Thymus (tissue), 11 donors: ENCODE measurements around the gene APOL5. TPM values are rescaled to one million over a fixed set of nuclear protein-coding genes. Genes with fewer than 3 reads are reported as not detected.
A peak's percentile ranks its signal among the peaks of the same experiment; 100 is the strongest.

ENCODE experiments used
- DNase-seq, 9 donors: peaks; one replicate each; pipeline ENCODE4 v3.0.0-alpha.2; 2013; ENCODE audit warnings: low spot score in 9 of 9, low read depth in 6 of 9, missing footprints in 1 of 9
- H3K27ac ChIP-seq, 2 donors: one replicate each; pipeline ENCODE4 v1.5.1; 2013; ENCODE audit warnings: control low read depth in 1 of 2, low read depth in 1 of 2, low read length in 1 of 2, mild to moderate bottlenecking in 1 of 2, moderate library complexity in 1 of 2
- H3K27me3 ChIP-seq, 2 donors: one replicate each; pipeline ENCODE4 v1.5.1; 2013; ENCODE audit warnings: low read length in 1 of 2; ENCODE audit not compliant: control insufficient read depth in 2 of 2, insufficient read depth in 1 of 2
- H3K36me3 ChIP-seq, 2 donors: one replicate each; pipeline ENCODE4 v1.5.1; 2013; ENCODE audit warnings: low read length in 1 of 2, mild to moderate bottlenecking in 1 of 2, moderate library complexity in 1 of 2; ENCODE audit not compliant: control insufficient read depth in 2 of 2, insufficient read depth in 2 of 2
- H3K4me1 ChIP-seq, 2 donors: one replicate each; pipeline ENCODE4 v1.5.1; 2013; ENCODE audit warnings: low read length in 2 of 2; ENCODE audit not compliant: control insufficient read depth in 2 of 2, insufficient read depth in 2 of 2
- H3K4me3 ChIP-seq, 2 donors: one replicate each; pipeline ENCODE4 v1.5.1; 2013; ENCODE audit warnings: low read length in 2 of 2, control low read depth in 1 of 2, mild to moderate bottlenecking in 1 of 2
- H3K9me3 ChIP-seq, 2 donors: one replicate each; pipeline ENCODE4 v1.5.1; 2013; ENCODE audit warnings: low read length in 1 of 2, mild to moderate bottlenecking in 1 of 2; ENCODE audit not compliant: control insufficient read depth in 2 of 2, insufficient read depth in 1 of 2
- WGBS: extraction: QIAGEN DNeasy Blood & Tissue Kit; methylation state at CpG from one replicate; pipeline ENCODE4 v1.1.7; 2013; 5-methylcytosine and 5-hydroxymethylcytosine counted together
- polyA plus RNA-seq: library from polyadenylated mRNA; stranded (reverse); fragments of 200-250 nt; gene quantifications from one replicate; pipeline ENCODE4 v1.2.3, GENCODE V29; 2013
- total RNA-seq: library from RNA; stranded (reverse); fragments of 120-200 nt; gene quantifications from one replicate; pipeline ENCODE4 v1.2.4, GENCODE V29; 2013
- donor health status: healthy.

Gene APOL5
- total and polyA plus RNA-seq, 2 donors = 0.09 TPM

GRCh38 chr22:35742342-35743100 lies 24.8 kb downstream of the APOL5 start:
- H3K27ac ChIP-seq = no peak overlapping the region
- no peaks in the 10 kb centered on the region for H3K36me3 ChIP-seq
- DNase-seq = no peak
- H3K4me3 ChIP-seq = no peak overlapping the region
- H3K27me3 ChIP-seq = no peaks in the 10 kb centered on the region
- H3K4me1 ChIP-seq = no peaks in the 10 kb centered on the region
- WGBS = 95% methylated on average over 9 of the region's 9 CpGs
- H3K9me3 ChIP-seq = no peaks in the 10 kb centered on the region

- WGBS = 95% methylated on average over 6 of the region's 6 CpGs
- no peaks in the 10 kb centered on the region for H3K27me3 ChIP-seq
Measured at GRCh38 chr22:35743326-35743860, 25.7 kb downstream of the APOL5 start.

DNA sequence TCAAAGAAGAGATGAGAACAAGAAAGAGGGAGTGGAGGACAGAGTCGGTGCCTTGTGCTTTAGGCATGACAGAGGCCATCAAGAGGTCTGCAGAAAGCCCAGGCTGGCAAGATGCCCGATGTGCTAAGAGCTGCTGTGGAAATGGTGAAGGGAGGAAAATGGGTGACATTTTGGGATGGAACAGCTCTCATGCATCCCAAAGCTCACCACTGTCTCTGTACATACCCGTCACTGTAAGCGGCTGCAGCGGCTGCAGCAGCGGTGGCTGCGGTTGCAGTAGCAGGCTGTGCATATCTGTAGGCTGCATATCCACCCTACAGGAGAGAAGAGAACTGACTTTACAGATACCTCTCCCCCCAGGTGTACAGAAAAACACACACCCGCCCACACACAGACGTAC lies 28.6 kb downstream of the APOL5 start:
- Histone ChIP-seq H3K4me3 (no peak overlapping the region), H3K27ac (no peak overlapping the region), H3K27me3 (no peaks in the 10 kb centered on the region), H3K9me3 (no peaks in the 10 kb centered on the region), H3K4me1 (no peaks in the 10 kb centered on the region), H3K36me3 (no peaks in the 10 kb centered on the region)
- 96% methylated on average over 9 of the region's 9 CpGs for WGBS
- DNase-seq = no peak

More at GRCh38 chr22:35743326-35743860, 25.7 kb downstream of the APOL5 start:
- DNase-seq = no peak
- no peaks in the 10 kb centered on the region for H3K9me3 ChIP-seq
- H3K4me1 ChIP-seq = no peaks in the 10 kb centered on the region
- no peak overlapping the region for H3K27ac ChIP-seq
- H3K4me3 ChIP-seq = no peak overlapping the region
- H3K36me3 ChIP-seq = no peaks in the 10 kb centered on the region

- DNase-seq = no peak
- 96% methylated on average over 4 of the region's 4 CpGs for WGBS
- no peaks in the 10 kb centered on the region for H3K27me3 ChIP-seq
- no peaks in the 10 kb centered on the region for H3K36me3 ChIP-seq
- H3K4me1 ChIP-seq = peaks cover 0 to under 1% of the 10 kb centered on the region in 2 donors
- H3K27ac ChIP-seq = no peak overlapping the region
- H3K4me3 ChIP-seq = no peak overlapping the region
- no peaks in the 10 kb centered on the region for H3K9me3 ChIP-seq
Measured at GRCh38 chr22:35746946-35747703, 29.5 kb downstream of the APOL5 start.

- WGBS = 94% methylated on average over 10 of the region's 10 CpGs
- Histone ChIP-seq H3K27ac (no peak overlapping the region), H3K4me1 (peaks cover 3 to 10% of the 10 kb centered on the region in 2 donors), H3K4me3 (no peak overlapping the region), H3K27me3 (no peaks in the 10 kb centered on the region), H3K9me3 (no peaks in the 10 kb centered on the region), H3K36me3 (no peaks in the 10 kb centered on the region)
- no peak for DNase-seq
Measured at GRCh38 chr22:35749808-35750207, 32.1 kb downstream of the APOL5 start.

DNA sequence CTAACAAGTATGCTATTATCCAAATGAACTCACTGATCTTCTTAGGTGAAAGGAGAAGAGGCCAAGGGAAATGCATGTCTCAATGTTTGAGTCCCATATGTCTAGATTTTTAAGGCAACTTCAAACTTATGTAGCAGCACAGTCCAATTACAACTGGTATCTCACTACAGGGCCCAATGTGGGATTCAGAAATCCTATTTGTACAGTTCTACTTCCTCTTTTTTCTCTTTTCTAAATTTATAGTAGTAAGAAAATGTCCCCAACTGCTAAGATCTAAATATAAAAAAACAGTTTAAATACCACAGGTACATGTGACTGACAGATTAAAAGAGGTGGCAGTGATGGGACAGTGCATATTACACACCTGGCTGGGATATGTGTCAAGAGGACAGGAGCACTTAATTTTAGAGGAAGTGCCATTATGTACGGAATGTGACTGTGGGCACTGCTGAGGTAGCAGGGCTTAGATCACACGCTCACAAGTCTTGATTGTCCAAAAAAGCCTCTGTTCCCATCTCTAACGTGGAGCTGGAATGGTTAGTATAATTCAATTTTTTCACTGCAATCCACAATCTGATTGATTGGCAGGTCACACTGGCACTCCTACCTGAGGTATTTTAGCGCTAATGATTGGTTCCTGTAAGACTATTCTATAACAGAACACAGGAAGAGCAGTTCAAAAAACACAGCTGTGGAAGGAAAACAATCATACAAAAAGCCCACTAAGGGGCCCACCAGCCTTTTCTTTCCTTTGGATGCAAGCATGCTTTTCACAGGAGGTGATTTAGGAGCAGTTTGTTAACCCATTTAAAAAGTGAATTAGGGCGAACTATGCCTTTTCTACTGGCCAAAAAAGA lies 34.6 kb downstream of the APOL5 start:
- Histone ChIP-seq H3K27me3 (no peaks in the 10 kb centered on the region), H3K4me3 (peak overlapping the region in 1 of 2 donors; percentile 6), H3K36me3 (no peaks in the 10 kb centered on the region), H3K27ac (peak overlapping the region; percentile 25 to 76), H3K9me3 (no peaks in the 10 kb centered on the region), H3K4me1 (peaks cover 3 to 10% of the 10 kb centered on the region in 2 donors)
- 28% methylated on average over 5 of the region's 5 CpGs for WGBS
- DNase-seq = peak; percentile 15 to 73 (median 28)

GRCh38 chr22:35752863-35753189 lies 35.2 kb downstream of the APOL5 start:
- DNase-seq = no peak
- H3K27ac ChIP-seq = peak overlapping the region in 1 of 2 donors; percentile 76
- peaks cover 3 to 10% of the 10 kb centered on the region in 2 donors for H3K4me1 ChIP-seq
- H3K4me3 ChIP-seq = no peak overlapping the region
- WGBS = 84% methylated on average over 3 of the region's 3 CpGs
- no peaks in the 10 kb centered on the region for H3K9me3 ChIP-seq
- H3K36me3 ChIP-seq = no peaks in the 10 kb centered on the region
- H3K27me3 ChIP-seq = no peaks in the 10 kb centered on the region

GRCh38 chr22:35754761-35755160 lies 37.1 kb downstream of the APOL5 start:
- no peaks in the 10 kb centered on the region for H3K27me3 ChIP-seq
- no peaks in the 10 kb centered on the region for H3K9me3 ChIP-seq
- H3K36me3 ChIP-seq = no peaks in the 10 kb centered on the region
- H3K27ac ChIP-seq = no peak overlapping the region
- WGBS = 95% methylated on average over 2 of the region's 2 CpGs
- no peak for DNase-seq
- no peak overlapping the region for H3K4me3 ChIP-seq
- peaks cover 3 to 10% of the 10 kb centered on the region in 2 donors for H3K4me1 ChIP-seq
